Spleen (tissue), 11 donors: ENCODE data around the gene EFCAB12. TPM values are rescaled to one million over a fixed set of nuclear protein-coding genes. Genes with fewer than 3 reads are reported as not detected.

Experiments used
- DNase-seq: peaks from one replicate; pipeline ENCODE4 v3.0.0-alpha.2; 2020
- H3K27ac ChIP-seq, 8 donors: fragments of 200-600 bp; sonication (generic) in 7 of 8; 1 replicate in 4 of 8; 2 replicates in 4 of 8; pipeline versions ENCODE4 v1.5.0 to v1.8.0; 2016 to 2021; ENCODE audit warnings: inconsistent platforms in 4 of 8, mild to moderate bottlenecking in 4 of 8, moderate library complexity in 1 of 8
- H3K27me3 ChIP-seq, 7 donors: fragments of 200-600 bp; sonication (generic) in 6 of 7; replicated peaks in 1 of 7; 1 replicate in 4 of 7; 2 replicates in 3 of 7; pipeline versions ENCODE4 v1.5.0 to v1.8.0; 2016 to 2021; ENCODE audit warnings: inconsistent platforms in 3 of 7, mild to moderate bottlenecking in 1 of 7
- H3K36me3 ChIP-seq, 6 donors: fragments of 200-600 bp; sonication (generic) in 5 of 6; 1 replicate in 4 of 6; 2 replicates in 2 of 6; pipeline versions ENCODE4 v1.5.0 to v1.8.0; 2016 to 2021; ENCODE audit warnings: inconsistent platforms in 2 of 6
- H3K4me1 ChIP-seq, 6 donors: fragments of 200-600 bp; sonication (generic) in 5 of 6; 1 replicate in 3 of 6; 2 replicates in 3 of 6; pipeline versions ENCODE4 v1.5.0 to v1.8.0; 2016 to 2021; ENCODE audit warnings: inconsistent platforms in 3 of 6
- H3K4me3 ChIP-seq, 8 donors: fragments of 200-600 bp; sonication (generic) in 7 of 8; 1 replicate in 4 of 8; 2 replicates in 4 of 8; pipeline versions ENCODE4 v1.5.0 to v1.8.0; 2016 to 2021; ENCODE audit warnings: inconsistent platforms in 4 of 8, mild to moderate bottlenecking in 4 of 8, moderate library complexity in 2 of 8
- H3K9me3 ChIP-seq, 8 donors: fragments of 200-600 bp; sonication (generic) in 7 of 8; 1 replicate in 4 of 8; 2 replicates in 4 of 8; pipeline versions ENCODE4 v1.5.0 to v1.8.0; 2016 to 2021; ENCODE audit warnings: inconsistent platforms in 4 of 8
- CTCF ChIP-seq, 11 experiments: fragments of 200-600 bp in 7 of 11; fragments of 450-650 bp in 4 of 11; sonication (generic) in 4 of 11; IDR thresholded peaks in 8 of 11; conservative IDR thresholded peaks in 3 of 11; 1 replicate in 7 of 11; 2 replicates in 4 of 11; pipeline versions ENCODE4 v1.4.0 to v1.8.0; 2016 to 2021; ENCODE audit warnings: antibody characterized with exemption in 11 of 11, inconsistent platforms in 4 of 11, mild to moderate bottlenecking in 1 of 11
- POLR2A ChIP-seq, 3 donors: fragments of 450-650 bp; IDR thresholded peaks; one replicate each; pipeline ENCODE4 v1.5.1; 2017; ENCODE audit warnings: antibody characterized with exemption in 3 of 3, mild to moderate bottlenecking in 1 of 3
- POLR2AphosphoS5 ChIP-seq, 3 donors: sonication (generic); formaldehyde crosslinking; IDR thresholded peaks; one replicate each; pipeline ENCODE4 v1.5.1; 2017; ENCODE audit warnings: antibody characterized with exemption in 3 of 3
- WGBS, 5 donors: extraction: QIAGEN DNeasy Blood & Tissue Kit in 3 of 5; methylation state at CpG; one replicate each; pipeline versions ENCODE4 v1.1.5 to v1.1.7; 2013 to 2018; 5-methylcytosine and 5-hydroxymethylcytosine counted together
- intact Hi-C: fragments of 100-400 bp; cut with DNase I; formaldehyde crosslinking; loops from one replicate; pipeline ENCODE4 v1.15.0; 2023; ENCODE audit warnings: low total_unique reads
- polyA plus RNA-seq, 3 donors: library from polyadenylated mRNA; stranded (reverse); fragments of 200-250 nt; gene quantifications; one replicate each; pipeline ENCODE4 v1.2.1, GENCODE V29; 2013
- total RNA-seq, 7 donors: library from RNA; depleted of rRNA in 3 of 7; stranded (reverse); fragments of >200 nt in 3 of 7; fragmentation: NEBNext Ultra II Directional in 4 of 7; extraction: Animal tissue kit (Norgen Biotek cat#: 25700) in 4 of 7; gene quantifications; one replicate each; pipeline versions ENCODE4 v1.1.0 to v1.2.1, GENCODE V29; 2016 to 2021
- donor health status: healthy with polysubstance abuse.
- donor health status: DM: no; HTN: no; CAD: no; lungs with moderate emphysema.
- donor health status: DM: no; HTN: no; CAD: no.
- donor health status: Bipolar disorder and iron deficiency.
- donor health status: healthy.
- donor health status: DM: no; HTN: no; CAD: no.
- donor health status: DM: yes; HTN: yes; CAD: no.

The EFCAB12 gene
- total and polyA plus RNA-seq, 10 donors, result 0.20 to 2.1 (median 1.0) TPM

- intact Hi-C loops, result no loop called here
- no peaks in the 10 kb centered on the region for H3K9me3 ChIP-seq
- peak overlapping the region in 1 of 8 donors; percentile 14 for H3K27ac ChIP-seq
- H3K4me1 ChIP-seq, result peaks cover 0 to 12% (median 2%) of the 10 kb centered on the region in 6 donors
- no peaks in the 10 kb centered on the region for H3K27me3 ChIP-seq
- TF ChIP-seq CTCF (IDR thresholded peaks at IDR 0.05 in 8 of 11, conservative IDR thresholded peaks at IDR 0.05 in 3 of 11) (no peak), POLR2AphosphoS5 (IDR thresholded peaks at IDR 0.05) (no peak), POLR2A (IDR thresholded peaks at IDR 0.05) (no peak)
- DNase-seq, result no peak
- no peak overlapping the region for H3K4me3 ChIP-seq
- peaks cover 0 to 59% (median 0%) of the 10 kb centered on the region in 6 donors for H3K36me3 ChIP-seq
- WGBS, 5 donors, result 62 to 75% (median 69%) methylated on average over 2 of the region's 2 CpGs
These were observed 40.6 kb upstream of the EFCAB12 start for GRCh38 chr3:129469026-129469425.

- no peaks in the 10 kb centered on the region for H3K9me3 ChIP-seq
- peaks cover 0 to 12% (median 2%) of the 10 kb centered on the region in 6 donors for H3K4me1 ChIP-seq
- no peak overlapping the region for H3K4me3 ChIP-seq
- DNase-seq, result no peak
- H3K36me3 ChIP-seq, result peaks cover 0 to 66% (median 0%) of the 10 kb centered on the region in 6 donors
- intact Hi-C loops, result no loop called here
- H3K27me3 ChIP-seq, result no peaks in the 10 kb centered on the region
- TF ChIP-seq POLR2A (IDR thresholded peaks at IDR 0.05), result no peak
- TF ChIP-seq POLR2AphosphoS5 (IDR thresholded peaks at IDR 0.05), result no peak
- TF ChIP-seq CTCF (IDR thresholded peaks at IDR 0.05 in 8 of 11, conservative IDR thresholded peaks at IDR 0.05 in 3 of 11), result no peak
- WGBS, 5 donors, result 75 to 100% (median 92%) methylated on average over 1 of the region's 1 CpG
- no peak overlapping the region for H3K27ac ChIP-seq
These were observed 39.5 kb upstream of the EFCAB12 start for GRCh38 chr3:129467932-129468331.

GRCh38 chr3:129463716-129464115 is 35.3 kb upstream of the EFCAB12 start:
- TF ChIP-seq POLR2AphosphoS5 (IDR thresholded peaks at IDR 0.05), result no peak
- TF ChIP-seq POLR2A (IDR thresholded peaks at IDR 0.05), result no peak
- no peak for TF ChIP-seq CTCF (IDR thresholded peaks at IDR 0.05 in 8 of 11, conservative IDR thresholded peaks at IDR 0.05 in 3 of 11)
- Histone ChIP-seq H3K4me1 (peaks cover 0 to 2% (median 0%) of the 10 kb centered on the region in 6 donors), H3K27ac (no peak overlapping the region), H3K4me3 (no peak overlapping the region), H3K27me3 (no peaks in the 10 kb centered on the region), H3K9me3 (no peaks in the 10 kb centered on the region), H3K36me3 (peaks cover 0 to 42% (median 0%) of the 10 kb centered on the region in 6 donors)
- intact Hi-C loops, result no loop called here
- no peak for DNase-seq
- WGBS, 5 donors, result 72 to 83% (median 79%) methylated on average over 4 of the region's 4 CpGs

GRCh38 chr3:129463094-129463493 is 34.7 kb upstream of the EFCAB12 start:
- no peak for TF ChIP-seq POLR2AphosphoS5 (IDR thresholded peaks at IDR 0.05)
- no peak for TF ChIP-seq CTCF (IDR thresholded peaks at IDR 0.05 in 8 of 11, conservative IDR thresholded peaks at IDR 0.05 in 3 of 11)
- TF ChIP-seq POLR2A (IDR thresholded peaks at IDR 0.05), result no peak
- 93 to 97% (median 95%) methylated on average over 3 of the region's 3 CpGs for WGBS, 5 donors
- Histone ChIP-seq H3K4me3 (no peak overlapping the region), H3K27me3 (no peaks in the 10 kb centered on the region), H3K36me3 (peaks cover 0 to 42% (median 0%) of the 10 kb centered on the region in 6 donors), H3K9me3 (no peaks in the 10 kb centered on the region), H3K27ac (no peak overlapping the region), H3K4me1 (no peaks in the 10 kb centered on the region)
- intact Hi-C loops, result no loop called here
- no peak for DNase-seq
